Stimulated activated CD8-positive, alpha-beta memory T cell treated with anti-CD3 and anti-CD28 coated beads, Interleukin-4, amount 100 ng/mL, for 48 hours (primary cell): ENCODE data around the gene PCDHGB3.
A peak's percentile ranks its signal among the peaks of the same experiment; 100 is the strongest.
"Not testable (repeated sequence)": the region's sequence is repeated elsewhere in the genome, so short reads cannot be mapped to it uniquely, and the experiment has no call there.

Experiments used
- DNase-seq: peaks from one replicate; pipeline ENCODE4 v3.0.0-alpha.2; 2020

PCDHGB3 gene

DNA sequence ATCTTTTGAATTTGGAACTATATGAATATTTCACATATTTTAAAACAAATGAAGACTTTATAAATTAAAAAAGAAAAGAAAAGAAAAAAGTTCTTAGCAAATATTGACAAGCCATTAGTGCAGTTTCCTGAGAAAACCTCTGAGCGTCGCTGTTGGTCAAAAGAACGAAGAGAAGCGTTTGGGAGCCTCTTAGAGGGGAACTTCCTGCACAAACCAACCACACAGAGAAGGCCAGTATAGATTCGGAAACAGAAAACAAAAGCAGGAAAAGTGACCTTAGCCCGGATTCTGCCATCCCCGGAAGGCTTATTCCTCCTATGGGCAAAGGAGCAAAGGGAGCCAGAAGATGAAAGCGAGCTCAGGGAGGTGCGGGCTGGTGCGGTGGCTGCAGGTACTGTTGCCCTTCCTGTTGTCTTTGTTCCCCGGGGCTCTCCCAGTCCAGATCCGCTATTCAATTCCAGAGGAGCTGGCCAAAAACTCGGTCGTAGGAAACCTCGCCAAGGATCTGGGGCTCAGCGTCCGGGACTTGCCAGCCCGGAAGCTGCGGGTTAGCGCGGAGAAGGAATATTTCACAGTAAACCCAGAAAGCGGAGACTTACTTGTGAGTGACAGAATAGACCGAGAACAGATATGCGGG, 10.1 kb upstream of the PCDHGB3 start, which contains the start of gene PCDHGB2:
Gene PCDHGB2 (plus strand): TSS at position 205 of the 637 bp plus-strand sequence. CDS start 142 bp downstream, at position 347.
- DNase-seq, result no peak

DNA sequence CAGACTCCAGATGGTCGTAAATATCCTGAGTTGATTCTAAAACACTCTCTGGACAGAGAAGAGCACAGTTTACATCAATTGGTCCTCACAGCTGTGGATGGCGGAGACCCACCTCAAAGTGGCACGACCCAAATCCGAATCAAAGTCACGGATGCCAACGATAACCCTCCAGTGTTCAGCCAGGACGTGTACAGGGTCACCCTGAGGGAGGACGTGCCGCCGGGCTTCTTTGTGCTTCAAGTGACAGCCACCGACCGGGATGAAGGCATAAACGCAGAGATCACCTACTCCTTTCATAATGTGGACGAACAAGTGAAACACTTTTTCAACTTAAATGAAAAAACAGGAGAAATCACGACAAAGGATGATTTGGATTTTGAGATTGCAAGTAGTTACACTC, 9.4 kb upstream of the PCDHGB3 start:
- no peak for DNase-seq

DNA sequence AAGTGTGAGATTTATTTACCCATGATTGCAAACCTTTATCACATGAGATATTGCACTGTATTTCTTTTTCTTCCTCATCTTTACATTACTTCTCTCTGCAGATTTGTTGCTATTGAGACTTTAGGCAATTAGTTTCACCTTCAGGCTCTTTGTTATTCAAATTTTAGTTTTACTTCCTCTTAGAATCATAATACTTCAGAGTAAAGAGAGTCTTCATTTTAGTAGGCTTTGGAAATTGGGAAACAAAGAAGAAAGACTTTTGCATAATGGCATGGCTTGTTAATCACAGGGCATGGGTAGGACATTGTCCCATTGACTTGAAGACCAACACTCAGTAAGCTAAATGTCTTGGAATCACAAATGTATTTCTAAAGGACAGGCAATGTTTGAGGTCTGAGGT, 7.3 kb upstream of the PCDHGB3 start:
- no peak for DNase-seq

DNA sequence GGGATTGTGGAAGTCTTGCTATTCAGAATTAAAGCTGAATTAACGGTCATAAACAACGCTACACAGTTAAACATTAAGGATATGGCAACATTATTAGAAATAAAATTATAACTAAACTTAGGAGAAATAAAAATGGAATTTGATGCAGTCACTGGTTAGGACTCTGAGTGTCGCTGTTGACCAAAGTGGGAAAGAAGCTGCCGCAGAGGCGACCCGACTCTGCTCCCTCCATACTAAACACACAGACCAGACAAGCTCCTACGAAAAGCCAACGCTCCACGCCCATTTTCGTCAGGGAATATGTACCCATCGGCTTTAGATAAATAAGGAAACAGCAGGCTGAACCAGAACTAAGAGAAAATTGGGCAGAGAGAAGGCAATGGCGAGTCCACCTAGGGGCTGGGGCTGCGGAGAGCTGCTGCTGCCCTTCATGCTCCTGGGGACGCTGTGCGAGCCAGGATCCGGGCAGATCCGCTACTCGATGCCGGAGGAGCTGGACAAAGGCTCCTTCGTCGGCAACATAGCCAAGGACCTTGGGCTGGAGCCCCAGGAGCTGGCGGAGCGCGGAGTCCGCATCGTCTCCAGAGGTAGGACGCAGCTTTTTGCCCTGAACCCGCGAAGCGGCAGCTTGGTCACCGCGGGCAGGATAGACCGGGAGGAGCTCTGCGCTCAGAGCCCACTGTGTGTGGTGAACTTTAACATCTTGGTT, 5.9 kb upstream of the PCDHGB3 start, which contains the start of gene PCDHGA5:
Gene PCDHGA5 (plus strand): TSS at position 211 of the 709 bp plus-strand sequence. CDS start 169 bp downstream, at position 380.
- DNase-seq, result no peak

DNA sequence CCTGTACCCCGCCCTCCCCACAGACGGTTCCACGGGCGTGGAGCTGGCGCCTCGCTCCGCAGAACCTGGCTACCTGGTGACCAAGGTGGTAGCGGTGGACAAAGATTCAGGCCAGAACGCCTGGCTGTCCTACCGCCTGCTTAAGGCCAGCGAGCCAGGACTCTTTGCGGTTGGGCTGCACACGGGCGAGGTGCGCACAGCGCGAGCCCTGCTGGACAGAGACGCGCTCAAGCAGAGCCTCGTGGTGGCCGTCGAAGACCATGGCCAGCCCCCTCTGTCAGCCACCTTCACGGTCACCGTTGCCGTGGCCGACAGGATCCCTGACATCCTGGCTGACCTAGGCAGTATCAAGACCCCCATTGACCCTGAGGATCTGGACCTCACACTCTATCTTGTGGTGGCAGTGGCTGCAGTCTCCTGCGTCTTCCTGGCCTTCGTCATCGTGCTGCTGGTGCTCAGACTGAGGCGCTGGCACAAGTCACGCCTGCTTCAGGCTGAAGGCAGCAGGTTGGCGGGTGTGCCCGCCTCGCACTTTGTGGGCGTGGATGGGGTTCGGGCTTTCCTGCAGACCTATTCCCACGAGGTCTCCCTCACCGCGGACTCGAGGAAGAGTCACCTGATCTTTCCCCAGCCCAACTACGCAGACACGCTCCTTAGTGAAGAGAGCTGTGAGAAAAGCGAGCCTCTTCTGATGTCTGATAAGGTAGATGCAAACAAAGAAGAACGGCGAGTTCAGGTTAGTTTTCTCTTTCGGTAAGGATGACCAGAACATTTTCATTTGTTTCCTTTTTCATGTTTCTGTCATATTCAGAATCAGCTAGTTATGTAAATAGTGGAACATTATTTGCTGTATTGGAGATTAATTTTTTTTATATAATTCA, 3.8 kb upstream of the PCDHGB3 start:
- DNase-seq, result no peak

DNA sequence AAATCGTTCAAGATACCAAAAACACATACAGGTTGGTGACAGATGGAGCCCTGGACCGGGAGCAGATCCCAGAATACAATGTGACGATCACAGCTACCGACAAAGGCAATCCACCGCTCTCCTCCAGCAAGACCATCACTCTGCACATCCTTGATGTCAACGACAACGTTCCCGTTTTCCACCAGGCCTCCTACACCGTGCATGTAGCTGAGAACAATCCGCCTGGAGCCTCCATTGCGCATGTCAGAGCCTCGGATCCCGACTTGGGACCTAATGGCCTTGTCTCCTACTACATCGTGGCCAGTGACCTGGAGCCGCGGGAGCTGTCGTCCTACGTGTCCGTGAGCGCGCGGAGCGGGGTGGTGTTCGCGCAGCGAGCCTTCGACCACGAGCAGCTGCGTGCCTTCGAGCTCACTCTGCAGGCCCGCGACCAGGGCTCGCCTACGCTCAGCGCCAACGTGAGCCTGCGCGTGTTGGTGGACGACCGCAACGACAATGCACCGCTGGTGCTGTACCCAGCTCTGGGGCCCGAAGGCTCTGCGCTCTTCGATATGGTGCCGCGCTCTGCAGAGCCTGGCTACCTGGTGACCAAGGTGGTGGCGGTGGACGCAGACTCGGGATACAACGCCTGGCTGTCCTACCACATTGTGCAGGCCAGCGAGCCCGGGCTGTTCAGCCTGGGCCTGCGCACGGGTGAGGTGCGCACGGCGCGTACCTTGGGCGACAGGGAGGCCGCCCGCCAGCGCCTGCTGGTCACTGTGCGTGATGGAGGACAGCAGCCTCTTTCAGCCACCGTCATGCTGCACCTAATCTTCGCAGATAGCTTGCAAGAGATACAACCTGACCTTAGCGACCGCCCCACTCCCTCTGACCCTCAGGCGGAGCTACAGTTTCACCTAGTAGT, 1.8 kb downstream of the PCDHGB3 start:
- no peak for DNase-seq

DNA sequence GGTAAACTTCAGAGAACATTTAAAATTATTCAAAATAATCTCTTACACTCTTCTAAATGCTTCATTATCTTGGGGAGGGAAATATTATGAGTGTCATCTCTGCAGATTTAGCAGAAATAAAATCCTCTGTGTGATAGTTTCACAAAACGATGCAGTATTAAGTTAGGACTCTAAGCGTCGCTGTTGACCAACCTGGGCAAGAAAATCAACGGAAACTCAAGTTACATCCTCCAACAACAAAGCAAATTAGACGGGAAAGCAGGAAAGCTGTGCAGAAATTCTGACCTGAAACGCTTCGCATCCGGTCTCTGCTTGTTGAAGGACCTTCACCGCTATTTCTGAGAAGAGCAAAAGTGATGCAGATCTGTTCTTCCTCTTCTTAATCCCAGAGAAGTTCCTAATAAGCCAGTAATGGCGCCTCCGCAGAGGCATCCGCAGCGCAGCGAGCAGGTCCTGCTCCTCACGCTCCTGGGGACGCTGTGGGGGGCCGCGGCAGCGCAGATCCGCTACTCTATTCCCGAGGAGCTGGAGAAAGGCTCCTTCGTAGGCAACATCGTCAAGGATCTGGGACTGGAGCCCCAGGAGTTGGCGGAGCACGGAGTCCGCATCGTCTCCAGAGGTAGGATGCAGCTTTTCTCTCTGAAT, 3.8 kb downstream of the PCDHGB3 start, which contains the start of gene PCDHGA6:
Gene PCDHGA6 (plus strand): TSS at position 219 of the 645 bp plus-strand sequence. CDS start 193 bp downstream, at position 412.
- DNase-seq, result no peak

DNA sequence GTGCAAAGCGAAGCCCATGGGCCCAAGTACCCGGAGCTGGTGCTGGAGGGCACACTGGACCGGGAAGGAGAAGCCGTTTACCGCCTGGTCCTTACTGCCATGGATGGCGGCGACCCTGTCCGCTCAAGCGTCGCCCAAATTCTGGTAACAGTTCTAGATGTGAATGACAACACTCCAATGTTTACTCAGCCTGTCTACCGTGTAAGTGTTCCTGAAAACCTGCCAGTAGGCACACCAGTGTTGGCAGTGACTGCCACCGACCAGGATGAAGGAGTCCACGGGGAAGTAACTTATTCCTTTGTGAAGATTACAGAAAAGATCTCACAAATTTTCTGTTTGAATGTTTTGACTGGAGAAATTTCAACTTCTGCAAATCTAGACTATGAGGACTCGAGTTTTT, 4.6 kb downstream of the PCDHGB3 start:
- DNase-seq, result no peak

DNA sequence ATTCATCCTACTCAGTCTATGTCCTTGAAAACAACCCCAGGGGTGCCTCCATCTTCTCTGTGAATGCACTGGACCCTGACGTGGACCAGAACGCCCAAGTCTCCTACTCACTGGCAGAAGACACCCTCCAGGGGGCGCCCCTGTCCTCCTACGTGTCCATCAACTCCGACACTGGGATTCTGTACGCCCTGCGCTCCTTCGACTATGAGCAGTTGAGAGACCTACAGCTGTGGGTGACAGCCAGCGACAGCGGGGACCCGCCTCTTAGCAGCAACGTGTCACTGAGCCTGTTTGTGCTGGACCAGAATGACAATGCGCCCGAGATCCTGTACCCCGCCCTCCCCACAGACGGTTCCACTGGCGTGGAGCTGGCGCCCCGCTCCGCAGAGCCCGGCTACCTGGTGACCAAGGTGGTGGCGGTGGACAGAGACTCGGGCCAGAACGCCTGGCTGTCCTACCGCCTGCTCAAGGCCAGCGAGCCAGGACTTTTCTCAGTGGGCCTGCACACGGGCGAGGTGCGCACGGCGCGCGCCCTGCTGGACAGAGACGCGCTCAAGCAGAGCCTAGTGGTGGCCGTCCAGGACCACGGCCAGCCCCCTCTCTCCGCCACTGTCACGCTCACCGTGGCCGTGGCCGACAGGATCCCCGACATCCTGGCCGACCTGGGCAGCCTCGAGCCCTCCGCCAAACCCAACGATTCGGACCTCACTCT, 5.6 kb downstream of the PCDHGB3 start:
- not testable (repeated sequence) for DNase-seq

DNA sequence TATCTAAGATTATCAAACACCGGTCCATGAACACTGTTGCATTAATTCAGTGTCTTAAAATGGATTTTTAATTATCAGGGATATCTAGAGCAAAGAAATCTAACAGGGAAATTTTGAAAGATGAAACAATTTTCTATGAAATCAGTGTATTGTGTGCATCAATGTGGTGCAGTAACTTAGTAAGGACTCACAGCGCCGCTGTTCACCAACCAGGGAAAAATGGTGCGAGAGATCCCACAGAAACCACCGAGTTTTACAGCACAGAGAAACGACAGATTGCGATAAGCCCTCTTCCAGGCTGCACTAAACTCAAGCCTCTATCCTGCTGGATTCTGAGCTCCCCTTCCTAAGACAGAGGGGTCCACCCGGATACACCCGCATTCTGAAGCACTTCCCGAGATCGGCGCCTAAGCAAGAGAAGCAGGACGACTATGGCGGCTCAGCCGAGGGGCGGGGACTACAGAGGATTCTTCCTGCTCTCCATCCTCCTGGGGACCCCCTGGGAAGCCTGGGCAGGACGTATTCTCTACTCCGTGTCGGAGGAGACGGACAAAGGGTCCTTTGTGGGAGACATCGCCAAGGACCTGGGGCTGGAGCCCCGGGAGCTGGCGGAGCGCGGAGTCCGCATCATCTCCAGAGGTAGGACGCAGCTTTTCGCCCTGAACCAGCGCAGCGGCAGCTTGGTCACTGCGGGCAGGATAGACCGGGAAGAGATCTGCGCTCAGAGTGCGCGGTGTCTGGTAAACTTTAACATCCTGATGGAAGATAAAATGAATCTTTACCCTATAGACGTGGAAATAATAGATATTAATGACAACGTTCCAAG, 12.6 kb downstream of the PCDHGB3 start, which contains the start of gene PCDHGA7:
Gene PCDHGA7 (plus strand): TSS at position 274 of the 826 bp plus-strand sequence. CDS start 158 bp downstream, at position 432.
- DNase-seq, result no peak

DNA sequence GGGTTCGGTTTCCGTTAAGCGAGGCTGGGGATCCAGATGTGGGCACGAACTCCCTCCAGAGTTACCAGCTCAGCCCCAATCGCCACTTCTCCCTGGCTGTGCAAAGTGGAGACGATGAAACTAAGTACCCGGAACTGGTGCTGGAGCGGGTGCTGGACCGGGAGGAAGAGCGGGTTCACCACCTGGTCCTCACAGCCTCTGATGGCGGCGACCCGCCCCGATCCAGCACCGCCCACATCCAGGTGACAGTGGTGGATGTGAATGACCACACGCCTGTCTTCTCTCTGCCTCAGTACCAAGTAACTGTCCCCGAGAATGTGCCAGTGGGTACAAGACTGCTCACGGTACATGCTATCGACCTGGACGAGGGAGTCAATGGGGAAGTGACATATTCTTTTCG, 13.3 kb downstream of the PCDHGB3 start:
- DNase-seq, result no peak

DNA sequence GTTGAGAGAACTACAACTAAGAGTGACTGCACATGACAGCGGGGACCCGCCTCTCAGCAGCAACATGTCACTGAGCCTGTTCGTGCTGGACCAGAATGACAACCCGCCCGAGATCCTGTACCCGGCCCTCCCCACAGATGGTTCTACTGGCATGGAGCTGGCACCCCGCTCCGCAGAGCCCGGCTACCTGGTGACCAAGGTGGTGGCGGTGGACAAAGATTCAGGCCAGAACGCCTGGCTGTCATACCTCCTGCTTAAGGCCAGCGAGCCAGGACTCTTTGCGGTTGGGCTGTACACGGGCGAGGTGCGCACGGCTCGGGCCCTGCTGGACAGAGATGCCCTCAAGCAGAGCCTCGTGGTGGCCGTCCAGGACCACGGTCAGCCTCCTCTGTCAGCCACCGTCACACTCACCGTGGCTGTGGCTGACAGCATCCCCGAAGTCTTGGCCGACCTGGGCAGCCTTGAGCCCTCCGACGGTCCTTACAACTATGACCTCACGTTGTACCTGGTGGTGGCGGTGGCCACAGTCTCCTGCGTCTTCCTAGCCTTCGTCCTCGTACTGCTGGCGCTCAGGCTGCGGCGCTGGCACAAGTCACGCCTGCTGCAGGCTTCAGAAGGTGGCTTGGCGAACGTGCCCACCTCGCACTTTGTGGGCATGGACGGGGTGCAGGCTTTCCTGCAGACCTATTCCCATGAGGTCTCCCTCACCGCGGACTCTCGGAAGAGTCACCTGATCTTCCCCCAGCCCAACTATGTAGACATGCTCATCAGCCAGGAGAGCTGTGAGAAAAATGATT, 14.6 kb downstream of the PCDHGB3 start:
- no peak for DNase-seq

DNA sequence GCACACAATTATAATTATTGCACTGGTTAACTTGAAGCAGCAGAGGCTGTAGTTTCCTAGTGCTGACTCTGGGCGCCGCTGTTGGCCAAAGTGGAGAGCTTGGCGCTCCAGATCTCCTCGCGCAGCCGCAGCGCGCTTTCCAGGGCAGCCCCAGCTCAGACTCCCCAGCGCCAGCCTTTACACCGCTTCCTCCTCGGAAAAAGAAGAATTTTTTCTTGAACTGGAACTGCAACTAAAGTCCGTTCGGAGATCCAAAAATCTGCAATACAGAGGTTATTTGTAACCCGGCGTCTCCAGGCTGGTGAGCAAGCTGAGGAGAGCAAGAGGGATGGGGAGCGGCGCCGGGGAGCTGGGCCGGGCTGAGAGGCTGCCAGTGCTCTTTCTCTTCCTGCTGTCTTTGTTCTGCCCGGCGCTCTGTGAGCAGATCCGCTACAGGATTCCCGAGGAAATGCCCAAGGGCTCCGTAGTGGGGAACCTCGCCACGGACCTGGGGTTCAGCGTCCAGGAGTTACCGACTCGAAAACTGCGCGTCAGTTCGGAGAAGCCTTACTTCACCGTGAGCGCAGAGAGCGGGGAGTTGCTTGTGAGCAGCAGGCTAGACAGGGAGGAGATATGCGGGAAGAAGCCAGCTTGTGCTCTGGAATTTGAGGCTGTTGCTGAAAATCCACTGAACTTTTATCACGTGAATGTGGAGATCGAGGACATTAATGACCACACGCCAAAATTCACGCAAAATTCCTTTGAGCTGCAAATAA, 17.7 kb downstream of the PCDHGB3 start, which contains the start of gene PCDHGB4:
Gene PCDHGB4 (plus strand): TSS at position 142 of the 755 bp plus-strand sequence. CDS start 187 bp downstream, at position 329.
- peak; percentile 41 for DNase-seq

DNA sequence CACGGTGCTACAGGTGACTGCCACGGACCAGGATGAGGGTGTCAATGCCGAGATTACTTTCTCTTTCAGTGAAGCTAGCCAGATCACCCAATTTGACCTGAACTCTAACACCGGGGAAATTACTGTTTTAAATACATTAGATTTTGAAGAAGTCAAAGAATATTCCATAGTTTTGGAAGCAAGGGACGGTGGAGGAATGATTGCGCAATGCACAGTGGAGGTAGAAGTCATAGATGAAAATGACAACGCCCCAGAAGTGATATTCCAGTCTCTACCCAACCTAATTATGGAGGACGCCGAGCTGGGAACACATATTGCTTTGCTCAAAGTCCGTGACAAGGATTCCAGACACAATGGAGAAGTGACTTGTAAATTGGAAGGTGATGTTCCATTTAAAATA, 18.6 kb downstream of the PCDHGB3 start:
- no peak for DNase-seq

DNA sequence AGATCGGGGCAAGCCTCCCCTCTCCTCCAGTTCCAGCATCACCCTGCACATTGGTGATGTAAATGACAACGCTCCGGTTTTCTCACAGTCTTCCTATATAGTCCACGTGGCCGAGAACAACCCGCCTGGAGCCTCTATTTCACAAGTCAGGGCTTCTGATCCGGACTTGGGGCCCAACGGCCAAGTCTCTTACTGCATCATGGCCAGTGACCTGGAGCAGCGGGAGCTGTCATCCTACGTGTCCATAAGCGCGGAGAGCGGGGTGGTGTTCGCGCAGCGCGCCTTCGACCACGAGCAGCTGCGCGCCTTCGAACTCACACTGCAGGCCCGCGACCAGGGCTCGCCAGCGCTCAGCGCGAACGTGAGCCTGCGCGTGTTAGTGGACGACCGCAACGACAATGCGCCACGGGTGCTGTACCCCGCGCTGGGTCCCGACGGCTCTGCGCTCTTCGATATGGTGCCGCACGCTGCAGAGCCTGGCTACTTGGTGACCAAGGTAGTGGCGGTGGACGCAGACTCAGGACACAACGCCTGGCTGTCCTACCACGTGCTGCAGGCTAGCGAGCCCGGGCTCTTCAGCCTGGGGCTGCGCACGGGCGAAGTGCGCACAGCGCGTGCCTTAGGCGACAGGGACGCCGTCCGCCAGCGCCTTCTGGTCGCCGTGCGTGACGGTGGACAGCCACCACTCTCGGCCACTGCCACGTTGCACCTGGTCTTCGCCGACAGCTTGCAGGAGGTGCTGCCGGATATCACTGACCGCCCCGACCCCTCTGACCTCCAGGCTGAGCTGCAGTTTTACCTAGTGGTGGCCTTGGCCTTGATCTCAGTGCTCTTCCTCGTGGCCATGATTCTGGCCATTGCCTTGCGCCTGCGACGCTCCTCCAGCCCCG, 19.4 kb downstream of the PCDHGB3 start:
- no peak for DNase-seq

DNA sequence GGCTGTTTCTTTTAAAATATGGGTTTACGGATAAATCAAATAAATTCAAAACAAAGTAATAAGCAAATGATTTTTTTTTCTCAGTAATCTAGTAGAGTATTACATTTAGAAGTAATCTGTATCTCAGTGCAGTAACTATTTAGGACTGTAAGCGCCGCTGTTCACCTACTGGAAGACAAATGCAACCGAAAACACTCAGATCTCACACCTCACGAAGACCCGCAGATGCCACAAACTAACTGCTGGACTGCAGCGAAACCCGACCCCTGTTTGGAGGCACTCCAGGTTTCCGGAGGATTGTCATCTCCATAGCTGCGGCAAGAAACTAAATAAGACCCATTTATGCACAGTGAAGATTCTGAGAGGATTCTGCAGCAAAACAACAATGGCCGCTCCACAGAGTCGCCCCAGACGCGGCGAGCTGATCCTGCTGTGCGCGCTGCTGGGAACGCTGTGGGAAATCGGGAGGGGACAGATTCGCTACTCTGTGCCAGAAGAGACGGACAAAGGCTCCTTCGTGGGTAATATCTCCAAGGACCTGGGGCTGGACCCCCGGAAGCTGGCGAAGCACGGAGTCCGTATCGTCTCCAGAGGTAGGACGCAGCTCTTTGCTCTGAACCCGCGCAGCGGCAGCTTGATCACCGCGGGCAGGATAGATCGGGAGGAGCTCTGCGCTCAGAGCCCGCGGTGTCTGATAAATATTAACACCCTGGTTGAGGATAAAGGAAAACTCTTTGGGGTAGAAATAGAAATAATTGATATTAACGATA, 22.6 kb downstream of the PCDHGB3 start, which contains the start of gene PCDHGA8:
Gene PCDHGA8 (plus strand): TSS at position 205 of the 770 bp plus-strand sequence. CDS start 181 bp downstream, at position 386.
- DNase-seq, result no peak
